Astrocyte of the cerebellum (primary cell): ENCODE data around the gene ST3GAL4.

Experiments used
- DNase-seq: peaks from one replicate; pipeline ENCODE4 v3.0.0-alpha.2; 2011; ENCODE audit warnings: low read depth
- H3K4me3 ChIP-seq: 2 replicates; pipeline ENCODE4 v1.5.1; 2011; ENCODE audit warnings: mild to moderate bottlenecking, low read depth, low read length, moderate library complexity
- CTCF ChIP-seq: IDR thresholded peaks from 2 replicates; pipeline ENCODE4 v1.5.1; 2012; ENCODE audit warnings: low read length, low read depth, moderate library complexity, mild to moderate bottlenecking; ENCODE audit errors: missing control alignments
- in situ Hi-C: cut with HindIII; loops from 2 replicates; pipeline ENCODE4 v1.10.0; 2017; ENCODE audit warnings: low sequenced_read_pairs

Gene ST3GAL4

GRCh38 chr11:126432525-126432924 is 77.0 kb downstream of the ST3GAL4 start:
- no peak for TF ChIP-seq CTCF
- no peak for DNase-seq
- H3K4me3 ChIP-seq, result no peak overlapping the region
- in situ Hi-C loops, result no loop called here

GRCh38 chr11:126433244-126433846 is 77.9 kb downstream of the ST3GAL4 start:
- no peak overlapping the region for H3K4me3 ChIP-seq
- in situ Hi-C loops, result no loop called here
- no peak for DNase-seq
- no peak for TF ChIP-seq CTCF

GRCh38 chr11:126433989-126434949 is 78.8 kb downstream of the ST3GAL4 start:
- no peak for DNase-seq
- no peak for TF ChIP-seq CTCF
- in situ Hi-C loops, result no loop called here
- no peak overlapping the region for H3K4me3 ChIP-seq

GRCh38 chr11:126434950-126435335 is 79.5 kb downstream of the ST3GAL4 start:
- in situ Hi-C loops, result no loop called here
- H3K4me3 ChIP-seq, result no peak overlapping the region
- DNase-seq, result no peak
- no peak for TF ChIP-seq CTCF

GRCh38 chr11:126436209-126436755 is 80.8 kb downstream of the ST3GAL4 start:
- TF ChIP-seq CTCF, result no peak
- no peak overlapping the region for H3K4me3 ChIP-seq
- DNase-seq, result no peak
- in situ Hi-C loops, result no loop called here

- in situ Hi-C loops, result no loop called here
- no peak for TF ChIP-seq CTCF
- no peak for DNase-seq
- no peak overlapping the region for H3K4me3 ChIP-seq
These were observed 82.2 kb downstream of the ST3GAL4 start for GRCh38 chr11:126437731-126438130.
